CD4-positive, alpha-beta T cell treated with Interleukin-4 for 4 hours (primary cell): ENCODE data around the gene RNF186.
"Not testable (repeated sequence)": the region's sequence is repeated elsewhere in the genome, so short reads cannot be mapped to it uniquely, and the experiment has no call there.

Experiments
- DNase-seq: peaks from one replicate; pipeline ENCODE4 v3.0.0-alpha.2; 2020

Gene RNF186, protein sequence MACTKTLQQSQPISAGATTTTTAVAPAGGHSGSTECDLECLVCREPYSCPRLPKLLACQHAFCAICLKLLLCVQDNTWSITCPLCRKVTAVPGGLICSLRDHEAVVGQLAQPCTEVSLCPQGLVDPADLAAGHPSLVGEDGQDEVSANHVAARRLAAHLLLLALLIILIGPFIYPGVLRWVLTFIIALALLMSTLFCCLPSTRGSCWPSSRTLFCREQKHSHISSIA

DNA sequence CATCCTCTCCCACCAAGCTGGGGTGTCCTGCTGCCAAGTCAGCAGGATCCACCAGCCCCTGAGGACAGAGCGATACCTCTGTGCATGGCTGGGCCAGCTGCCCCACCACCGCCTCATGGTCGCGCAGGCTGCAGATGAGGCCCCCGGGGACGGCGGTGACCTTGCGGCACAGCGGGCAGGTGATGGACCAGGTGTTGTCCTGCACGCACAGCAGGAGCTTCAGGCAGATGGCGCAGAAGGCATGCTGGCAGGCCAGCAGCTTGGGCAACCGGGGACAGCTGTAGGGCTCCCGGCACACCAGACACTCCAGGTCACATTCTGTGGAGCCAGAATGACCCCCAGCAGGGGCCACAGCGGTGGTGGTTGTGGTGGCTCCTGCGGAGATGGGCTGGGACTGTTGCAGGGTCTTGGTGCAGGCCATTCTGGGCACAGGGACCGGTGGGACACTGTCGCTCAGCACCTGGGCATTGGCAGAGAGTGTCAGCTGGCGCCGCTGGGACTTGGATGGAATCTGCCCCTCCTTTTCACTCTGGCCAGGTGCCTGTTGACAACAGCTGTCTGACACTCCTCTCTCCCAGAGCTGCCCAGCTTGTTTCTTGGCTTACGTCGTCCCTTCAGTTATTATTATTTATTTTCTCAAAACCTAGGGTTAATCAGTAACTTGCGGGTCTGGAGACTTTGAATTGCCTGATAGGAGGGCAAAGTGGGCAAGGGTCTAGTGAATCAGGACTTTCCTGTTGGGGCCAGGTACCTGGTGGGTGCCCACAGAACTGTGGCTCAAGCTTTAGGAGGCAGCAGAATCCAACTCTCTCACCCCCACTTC lies at the start of gene RNF186:
Gene RNF186, minus strand, starts transcription at position 603 of the 823 bp plus-strand sequence. Its CDS starts 182 bp downstream, at position 421.
- DNase-seq = no peak

DNA sequence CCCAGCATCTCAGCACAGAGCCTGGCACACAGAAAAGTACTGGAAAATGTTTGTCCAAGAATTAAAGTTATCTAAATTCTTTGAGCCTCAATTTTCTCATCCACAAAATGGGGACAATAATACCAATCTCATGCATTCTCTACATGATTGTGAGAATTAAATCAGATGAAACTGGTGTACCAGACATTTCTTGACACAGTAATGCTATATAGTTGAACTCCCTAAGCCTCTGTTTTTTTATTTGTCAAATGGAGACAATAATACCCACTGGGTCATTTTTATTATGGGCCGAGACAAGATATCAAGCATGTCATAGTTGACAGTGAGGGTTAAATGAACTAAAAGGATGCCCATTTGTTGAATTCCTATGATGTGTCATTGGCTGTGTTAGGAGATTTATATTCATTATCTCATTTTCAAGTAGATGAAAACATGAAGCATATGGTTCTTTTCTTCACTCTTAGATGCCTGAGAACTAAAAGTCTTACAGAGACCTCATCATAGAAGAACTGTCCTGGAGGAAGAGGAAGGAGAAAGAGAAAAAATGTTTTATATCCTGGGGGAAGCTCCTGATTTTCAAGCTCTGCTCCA lies 49.6 kb upstream of the RNF186 start:
- DNase-seq = no peak

DNA sequence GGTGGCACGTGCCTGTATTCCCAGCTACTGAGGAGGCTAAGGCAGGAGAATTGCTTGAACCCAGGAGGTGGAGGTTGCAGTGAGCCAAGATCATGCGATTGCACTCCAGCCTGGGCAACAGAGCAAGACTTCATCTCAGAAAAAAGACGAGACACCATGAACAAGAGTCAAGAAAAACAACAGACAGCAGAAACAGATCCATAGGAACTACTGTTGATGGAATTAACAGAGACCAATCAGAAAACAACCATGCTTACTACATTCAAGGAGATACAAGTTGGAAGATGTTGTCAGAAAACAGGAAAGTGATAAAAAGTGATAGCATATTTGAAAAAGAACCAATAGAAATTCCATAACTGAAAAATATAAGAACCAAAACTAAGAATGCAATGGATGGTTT lies 47.9 kb upstream of the RNF186 start:
- DNase-seq = no peak

DNA sequence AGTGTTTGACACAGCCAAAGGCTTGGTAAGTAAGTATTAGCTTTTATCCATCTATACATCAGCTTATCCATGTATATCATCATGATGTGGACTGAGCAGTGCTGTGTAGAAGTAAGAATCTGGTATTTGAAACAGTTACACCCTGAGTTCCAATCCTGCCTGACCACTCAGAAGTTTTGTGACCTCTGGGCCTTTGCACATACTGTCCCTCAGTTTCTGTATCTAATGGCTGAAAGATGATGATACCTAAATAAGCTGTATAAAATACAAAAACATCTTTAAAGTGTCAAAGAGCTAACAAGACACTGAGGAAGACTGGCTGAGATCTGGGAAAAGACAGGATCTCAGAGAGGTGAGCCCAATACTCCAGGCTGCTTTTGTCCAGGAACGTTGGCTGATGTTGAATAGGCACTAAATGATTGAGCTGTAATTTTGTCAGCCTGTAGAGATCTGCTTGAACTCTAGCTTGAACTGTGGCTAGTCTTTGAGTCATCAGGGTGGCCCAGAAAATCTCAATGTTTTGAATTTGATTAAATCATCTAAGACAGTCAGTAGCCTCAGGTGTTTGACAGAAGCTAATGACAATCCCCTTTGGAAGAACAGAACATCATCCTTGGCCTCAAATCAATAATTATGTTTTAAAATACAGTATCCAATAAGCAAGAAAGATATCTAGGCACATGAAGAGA lies 46.9 kb upstream of the RNF186 start:
- DNase-seq = no peak

DNA sequence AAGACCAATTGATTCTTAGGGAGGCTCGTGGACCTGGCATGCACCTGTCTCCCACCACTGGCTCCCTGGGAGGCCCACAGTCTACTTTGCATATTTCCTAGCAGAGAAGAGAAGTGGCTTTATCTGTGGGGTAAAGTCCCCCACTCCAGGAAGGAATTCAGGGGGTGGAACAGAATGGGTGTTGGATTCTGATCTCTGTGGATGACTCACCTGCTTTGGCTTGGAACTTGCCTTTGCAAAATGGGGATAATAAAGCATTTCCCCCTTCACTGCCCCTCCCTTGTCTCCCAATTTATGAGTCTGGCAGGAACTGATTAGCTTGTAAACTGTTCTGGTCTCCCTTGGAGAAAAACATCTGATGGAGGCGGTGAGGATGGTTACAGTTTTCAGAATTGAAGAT lies 46.0 kb upstream of the RNF186 start:
- DNase-seq = no peak

DNA sequence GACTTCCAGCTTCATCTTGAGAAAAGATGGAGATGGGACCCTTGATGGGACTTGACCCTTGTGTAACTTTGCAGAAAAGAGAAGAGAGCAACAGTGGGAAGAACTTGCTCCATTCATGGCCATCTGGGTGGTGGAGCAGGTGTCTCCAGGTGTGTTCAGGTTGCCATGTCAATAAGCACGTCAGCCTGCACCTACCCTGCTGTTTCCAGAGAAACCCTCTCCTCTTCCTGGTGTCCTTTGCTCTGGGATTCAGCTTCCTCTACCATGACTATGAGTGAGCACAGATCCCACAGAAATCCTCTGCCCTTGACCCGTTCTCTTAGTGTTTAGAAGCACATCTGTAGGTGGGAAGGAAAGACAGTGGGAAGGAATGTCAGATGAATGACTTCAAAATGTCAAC lies 45.3 kb upstream of the RNF186 start:
- DNase-seq = no peak

DNA sequence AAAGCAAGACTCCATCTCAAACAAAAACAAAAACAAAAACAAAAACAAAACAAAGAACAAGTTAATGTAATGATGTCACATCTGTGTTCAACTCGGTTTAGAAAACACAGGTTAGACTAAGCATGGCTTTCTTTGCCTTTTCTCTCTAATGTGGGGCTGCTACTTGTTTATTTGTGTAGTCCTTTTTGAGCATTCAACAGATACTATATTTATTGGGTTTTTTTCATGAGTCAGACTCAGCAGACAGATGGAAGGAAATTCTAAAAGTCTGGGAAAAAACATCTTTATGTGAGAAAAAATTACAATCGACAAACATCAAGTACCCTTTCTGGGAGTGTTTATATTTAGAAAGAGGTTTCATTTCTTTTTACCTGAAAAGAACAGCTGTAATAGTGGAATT lies 44.8 kb upstream of the RNF186 start:
- no peak for DNase-seq

DNA sequence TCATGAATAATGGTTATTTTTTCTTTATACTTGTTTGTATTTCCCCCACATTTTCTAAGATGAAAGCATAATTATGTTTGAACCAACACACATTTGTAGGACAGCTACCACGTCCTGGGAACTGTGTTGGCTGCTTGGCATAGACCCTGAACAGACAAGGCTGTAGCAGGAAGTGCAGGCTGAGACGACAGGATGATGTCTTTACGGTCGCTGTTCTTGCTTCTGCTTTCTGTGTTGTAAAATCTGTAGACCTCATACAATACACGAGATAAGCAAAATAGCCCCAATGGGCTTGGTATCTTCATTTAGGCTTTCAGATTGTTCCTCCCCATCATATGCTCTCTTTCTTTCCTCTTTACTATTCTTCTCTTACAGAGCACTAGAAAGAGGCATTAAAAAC lies 43.8 kb upstream of the RNF186 start:
- no peak for DNase-seq

DNA sequence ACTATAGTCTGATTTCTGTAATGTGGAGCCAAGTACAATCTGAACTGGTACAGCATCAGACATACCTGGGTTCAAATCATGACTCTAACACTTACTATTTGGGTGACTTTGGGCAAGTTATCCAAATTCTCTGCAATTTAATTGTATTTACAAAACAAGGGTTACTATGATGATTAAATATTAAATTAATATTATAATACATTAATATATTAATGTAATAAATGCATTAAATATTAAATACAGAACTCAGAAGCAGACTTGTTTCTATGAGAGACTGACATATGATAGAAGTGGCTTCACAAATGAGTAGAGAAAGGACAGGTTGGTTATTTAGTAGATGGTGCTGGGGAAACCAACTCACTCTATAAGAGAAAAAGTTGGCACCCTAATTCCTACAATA lies 39.8 kb upstream of the RNF186 start:
- DNase-seq = no peak

DNA sequence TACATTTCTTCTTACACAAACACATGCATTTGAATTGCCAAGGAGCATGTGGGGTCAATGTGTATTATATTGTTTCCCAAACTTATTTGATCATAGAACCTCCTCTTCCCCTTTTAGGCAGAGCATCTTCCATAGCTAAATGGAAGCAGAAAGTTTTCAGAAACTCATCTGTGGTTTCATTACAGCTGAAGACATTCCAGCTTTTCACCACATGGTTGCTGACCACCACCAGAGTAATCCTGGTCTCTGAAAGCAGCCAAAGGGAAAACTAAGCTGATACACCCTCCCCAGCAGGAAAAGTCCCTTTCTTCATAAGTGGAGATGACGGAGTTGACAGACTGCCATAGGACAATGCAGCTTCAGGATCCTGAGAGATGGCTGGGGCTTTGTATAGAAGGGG lies 37.0 kb upstream of the RNF186 start:
- DNase-seq = no peak

DNA sequence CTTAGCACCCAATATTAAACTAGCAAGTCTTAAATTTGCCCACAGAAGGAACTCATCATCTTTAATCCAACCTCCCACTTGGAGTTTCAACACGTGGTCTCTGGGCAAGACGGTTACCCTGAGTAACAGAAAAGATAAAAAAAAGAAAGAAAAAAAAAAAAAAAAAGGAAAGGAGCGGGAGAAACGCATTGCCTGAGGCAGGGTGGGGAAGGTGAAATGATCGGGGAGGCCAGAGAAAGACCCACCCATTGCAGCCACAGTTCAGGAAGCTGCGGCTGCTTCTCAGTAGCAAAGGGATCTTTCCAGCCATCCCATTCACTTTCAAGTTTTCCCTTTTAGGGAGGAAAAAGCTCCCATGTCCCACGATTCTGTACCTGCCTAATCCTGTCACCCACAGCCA lies 35.1 kb upstream of the RNF186 start:
- no peak for DNase-seq

DNA sequence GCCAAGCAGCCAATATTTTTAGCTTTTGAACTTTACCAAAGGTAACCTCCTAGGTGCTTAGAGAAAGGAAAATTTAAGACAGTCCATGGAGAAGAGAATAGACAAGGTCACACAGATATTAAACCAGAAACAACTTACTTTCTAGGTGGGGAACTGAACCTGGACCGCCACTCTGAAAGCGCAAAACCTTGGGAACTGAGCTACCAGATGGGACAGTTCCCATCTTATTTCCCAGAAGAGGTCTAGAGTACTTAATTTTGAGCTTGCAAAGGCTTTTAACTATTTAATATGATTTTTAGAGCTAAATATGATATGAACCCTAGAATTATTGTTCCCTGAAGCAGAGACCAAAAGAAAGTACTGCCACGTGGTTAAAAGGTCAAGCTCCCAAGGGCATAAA lies 34.2 kb upstream of the RNF186 start:
- DNase-seq = not testable (repeated sequence)

DNA sequence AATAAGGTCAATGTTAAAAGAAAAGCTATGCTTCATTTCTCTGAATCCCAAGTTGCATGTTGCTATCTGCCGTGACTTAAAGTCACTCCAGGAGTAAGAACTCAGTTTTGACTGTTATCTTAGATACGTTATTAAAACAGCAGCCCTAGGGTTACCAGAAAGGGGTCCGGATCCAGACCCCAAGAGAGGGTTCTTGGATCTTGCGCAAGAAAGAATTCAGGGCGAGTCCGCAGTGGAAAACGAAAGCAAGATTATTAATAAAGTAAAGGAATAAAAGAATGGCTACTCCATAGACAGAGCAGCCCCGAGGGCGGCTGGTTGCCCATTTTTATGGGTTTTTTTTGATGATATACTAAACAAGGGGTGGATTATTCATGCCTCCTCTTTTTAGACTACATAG lies 32.3 kb upstream of the RNF186 start:
- DNase-seq = not testable (repeated sequence)

DNA sequence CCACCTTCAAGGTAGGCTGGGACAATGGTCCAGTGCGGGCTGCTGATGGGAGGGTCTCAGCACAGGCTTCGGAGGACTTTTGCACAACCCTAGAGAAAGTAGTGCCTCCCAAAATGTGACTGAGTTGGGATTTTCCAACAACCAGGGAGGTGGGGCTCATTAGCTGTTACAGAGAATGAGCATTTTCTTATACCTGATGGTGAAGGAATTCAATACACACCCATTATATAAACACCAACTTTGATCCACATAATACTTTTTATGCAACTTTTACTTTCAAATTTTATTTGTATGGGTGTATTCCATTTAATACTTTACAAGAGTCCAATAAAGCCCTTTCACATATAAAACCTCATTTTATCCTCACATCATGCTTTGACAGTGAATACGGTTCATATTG lies 31.3 kb upstream of the RNF186 start:
- no peak for DNase-seq

DNA sequence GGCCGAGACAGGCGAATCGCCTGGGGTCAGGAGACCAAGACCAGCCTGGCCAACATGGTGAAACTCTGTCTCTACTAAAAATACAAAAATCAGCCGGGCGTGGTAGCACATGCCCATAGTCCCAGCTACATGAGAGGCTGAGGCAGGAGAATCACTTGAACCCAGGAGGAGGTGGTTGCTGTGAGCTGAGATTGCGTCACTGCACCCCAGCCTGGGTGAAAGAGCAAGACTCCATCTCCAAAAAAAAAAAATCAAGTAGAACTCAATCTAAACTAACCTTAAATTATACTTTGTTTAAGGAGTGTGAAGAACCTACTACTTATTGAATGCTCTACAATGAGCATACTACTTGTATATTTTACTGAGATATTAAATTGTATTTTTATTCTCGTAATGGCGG lies 30.5 kb upstream of the RNF186 start:
- DNase-seq = no peak

DNA sequence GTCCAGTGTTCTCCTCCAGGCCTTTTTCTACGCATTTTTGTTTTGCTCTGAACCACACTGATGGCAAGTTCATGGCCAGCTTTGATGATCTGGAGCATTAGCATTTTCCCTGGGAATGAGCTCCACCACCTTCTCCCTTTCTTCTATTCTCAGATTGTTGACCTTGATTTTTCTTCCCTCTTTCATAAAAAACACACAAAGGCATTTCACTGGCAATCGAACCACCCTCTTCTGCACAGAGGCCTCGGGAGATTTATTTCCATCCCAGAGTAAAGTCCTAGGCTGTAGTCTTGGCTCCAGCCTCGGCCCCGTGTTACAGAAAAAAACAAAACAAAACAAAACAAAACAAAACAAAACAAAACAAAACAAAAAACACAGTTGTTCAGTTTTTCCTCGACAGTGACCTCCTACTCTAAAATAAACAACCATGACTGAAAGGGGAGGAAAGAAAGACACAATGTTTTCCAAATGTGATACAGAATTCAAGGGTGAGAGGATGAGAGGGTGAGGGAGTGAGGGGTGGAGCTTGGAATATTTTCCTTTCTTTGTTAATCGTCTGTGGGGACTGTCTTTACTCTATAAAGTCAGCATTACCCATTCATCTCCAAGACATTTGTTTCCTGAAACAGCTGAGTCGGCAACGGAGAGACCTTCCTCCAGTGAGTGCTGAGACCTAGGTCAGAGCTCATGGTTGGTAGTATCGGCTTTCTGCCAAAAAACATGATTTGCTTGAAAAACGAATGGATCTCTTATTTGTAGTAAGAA lies 29.8 kb upstream of the RNF186 start:
- DNase-seq = no peak

DNA sequence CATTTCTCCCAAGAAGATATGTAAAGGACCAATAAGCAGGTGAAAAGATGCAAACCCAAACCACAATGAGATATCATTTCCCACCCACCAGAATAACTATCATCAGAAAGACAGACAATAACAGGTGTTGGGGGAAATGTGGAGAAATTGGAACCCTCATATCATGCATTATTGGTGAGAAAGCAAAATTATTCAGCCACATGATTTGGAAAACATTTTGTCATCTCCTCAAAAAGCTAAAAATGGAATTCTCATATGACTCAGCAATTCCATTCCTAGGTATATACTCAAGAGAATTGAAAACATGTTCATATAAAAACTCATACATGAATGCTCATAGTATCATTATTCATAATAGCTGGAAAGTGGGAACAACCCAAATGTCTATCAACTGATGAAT lies 25.1 kb upstream of the RNF186 start:
- no peak for DNase-seq

DNA sequence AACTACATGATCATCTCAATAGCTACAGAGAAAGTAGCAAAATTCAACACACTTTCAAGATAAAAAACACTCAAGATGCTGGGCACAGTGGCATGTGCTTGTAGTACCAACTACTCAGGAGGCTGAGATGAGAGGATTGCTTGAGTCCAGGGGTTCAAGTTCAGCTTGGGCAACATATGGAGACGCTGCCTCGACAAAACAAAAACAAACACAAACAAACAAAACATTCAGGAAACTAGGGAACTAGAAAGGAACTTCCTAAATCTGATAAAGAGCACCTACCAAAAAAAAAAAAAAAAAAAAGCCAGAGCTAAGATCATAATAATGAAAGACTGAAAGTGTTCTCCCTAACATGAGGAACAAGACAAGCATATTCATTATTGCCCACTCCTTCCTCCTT lies 22.8 kb upstream of the RNF186 start:
- DNase-seq = no peak

DNA sequence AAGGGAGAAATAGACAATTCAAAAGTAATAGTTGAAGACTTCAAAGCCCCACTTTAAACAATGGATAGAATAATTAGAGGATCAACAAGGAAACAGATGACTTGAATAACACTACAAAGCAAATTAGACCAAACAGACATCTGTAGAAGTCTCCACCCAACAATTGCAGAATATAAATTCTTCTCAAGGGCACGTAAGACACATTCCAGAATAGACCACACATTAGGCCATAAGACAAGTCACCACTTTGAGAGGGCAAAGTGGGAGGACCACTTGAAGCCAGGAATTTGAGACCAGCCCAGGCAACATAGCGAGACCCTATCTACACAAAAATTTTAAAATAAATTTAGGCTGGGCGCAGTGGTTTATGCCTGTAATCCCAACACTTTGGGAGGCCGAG lies 20.5 kb upstream of the RNF186 start:
- DNase-seq = no peak

DNA sequence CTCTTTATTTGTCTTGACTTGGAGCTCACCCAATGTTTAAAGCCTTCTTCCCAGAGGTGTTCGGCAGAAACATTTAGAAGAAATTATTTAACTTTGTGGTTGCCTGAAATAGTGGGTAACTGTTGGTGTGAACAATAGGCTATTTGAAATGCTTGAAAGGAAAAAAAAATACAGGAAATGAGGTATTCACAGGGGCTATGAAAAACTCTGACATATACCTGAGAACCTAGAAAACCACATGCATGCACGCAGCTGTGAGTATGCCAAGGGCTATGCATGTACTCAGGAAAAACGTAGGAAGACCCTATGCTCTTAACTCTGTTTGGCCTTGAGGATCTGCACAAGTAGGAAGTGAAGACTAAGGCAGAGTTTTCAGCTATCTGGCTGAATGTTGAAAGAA lies 16.4 kb upstream of the RNF186 start:
- no peak for DNase-seq

DNA sequence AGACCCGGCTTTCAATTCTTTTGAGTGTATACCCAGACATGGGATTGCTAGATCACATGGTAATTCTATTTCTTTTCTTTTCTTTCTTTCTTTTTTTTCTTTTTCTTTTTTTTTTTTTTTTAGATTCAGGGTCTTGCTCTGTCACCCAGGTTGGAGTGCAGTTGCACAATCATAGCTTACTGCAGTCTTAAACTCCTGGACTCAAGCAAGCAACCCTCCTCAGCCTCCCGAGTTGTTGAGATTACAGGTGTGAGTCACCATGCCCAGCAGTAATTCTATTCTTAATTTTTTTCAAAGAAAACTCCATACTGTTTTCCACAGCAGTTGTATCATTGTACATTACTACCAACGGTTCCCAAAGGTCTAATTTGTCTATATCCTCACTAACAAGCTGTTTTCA lies 13.5 kb upstream of the RNF186 start:
- no peak for DNase-seq

DNA sequence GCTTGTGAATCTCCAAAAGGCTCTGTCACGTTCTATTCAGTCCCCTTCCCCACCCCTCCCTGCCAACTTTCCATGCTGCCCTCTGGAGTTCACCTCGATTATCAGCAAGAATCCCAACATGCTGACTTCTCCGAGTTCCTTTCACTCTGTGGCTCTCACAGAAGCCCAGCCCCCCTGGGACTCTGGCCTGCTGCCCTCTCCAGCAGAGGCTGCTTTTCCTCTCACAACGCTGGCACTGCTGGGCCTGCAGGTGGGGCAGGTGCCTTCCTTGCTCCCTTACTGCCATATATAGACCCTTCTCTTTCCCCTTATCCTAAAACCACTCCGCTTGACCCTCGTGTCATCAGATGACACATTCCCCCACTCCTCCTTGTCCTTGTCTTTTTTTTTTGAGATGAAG lies 10.2 kb upstream of the RNF186 start:
- DNase-seq = no peak

DNA sequence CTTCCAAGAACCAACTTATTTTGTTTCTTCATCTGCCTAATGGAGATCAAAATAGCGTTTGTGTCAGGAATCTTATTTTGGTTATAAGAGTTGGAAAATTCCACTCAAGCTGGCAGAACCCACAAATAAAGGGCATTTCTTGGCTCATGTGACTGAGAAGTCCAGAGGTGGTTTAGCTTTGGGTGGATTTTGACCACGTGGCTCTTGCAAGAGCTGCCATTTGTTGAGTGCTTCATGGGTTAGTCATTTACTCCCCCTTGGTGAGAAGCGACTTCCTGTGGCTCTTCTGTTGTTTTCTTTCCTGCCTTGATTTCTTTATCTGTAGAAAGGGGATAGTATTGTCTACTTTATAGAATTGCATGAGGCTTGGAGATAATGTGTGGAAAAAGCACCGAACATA lies 9.5 kb upstream of the RNF186 start:
- no peak for DNase-seq
